ENCODE results near the gene GBP3.

GRCh38 chr1:89041721-89042120 is 19.1 kb upstream of the GBP3 start:
- TF ChIP-seq CTCF (IDR thresholded peaks at IDR 0.05) (no peak), EP300 (IDR thresholded peaks at IDR 0.05; ENCODE audit: low read depth) (no peak)
